ENCODE measurements around the gene CFAP73.
"Not testable (repeated sequence)": the region's sequence is repeated elsewhere in the genome, so short reads cannot be mapped to it uniquely, and the experiment has no call there.

Gene CFAP73

GRCh38 chr12:113198296-113198695, 48.8 kb downstream of the CFAP73 start:
- peaks cover 22% of the 10 kb centered on the region for H3K4me1 Mint-ChIP-seq
- no peaks in the 10 kb centered on the region for H3K9me3 Mint-ChIP-seq
- peaks cover 6% of the 10 kb centered on the region for H3K36me3 Mint-ChIP-seq
- no peak overlapping the region for H3K4me3 Mint-ChIP-seq
- H3K27ac Mint-ChIP-seq = peak overlapping the region; percentile 8
- no peak for ATAC-seq
- no peaks in the 10 kb centered on the region for H3K27me3 Mint-ChIP-seq

- Mint-ChIP-seq H3K36me3 (no peaks in the 10 kb centered on the region), H3K27ac (peak overlapping the region; percentile 67), H3K27me3 (no peaks in the 10 kb centered on the region), H3K4me1 (peaks cover 35% of the 10 kb centered on the region), H3K9me3 (no peaks in the 10 kb centered on the region), H3K4me3 (no peak overlapping the region)
- no peak for ATAC-seq
Measured at GRCh38 chr12:113200021-113200797, 50.7 kb downstream of the CFAP73 start.

GRCh38 chr12:113201187-113202177, 52.0 kb downstream of the CFAP73 start:
- peak overlapping the region; percentile 67 for H3K27ac Mint-ChIP-seq
- no peaks in the 10 kb centered on the region for H3K9me3 Mint-ChIP-seq
- ATAC-seq = no peak
- peaks cover 37% of the 10 kb centered on the region for H3K4me1 Mint-ChIP-seq
- H3K27me3 Mint-ChIP-seq = no peaks in the 10 kb centered on the region
- no peak overlapping the region for H3K4me3 Mint-ChIP-seq
- H3K36me3 Mint-ChIP-seq = no peaks in the 10 kb centered on the region

GRCh38 chr12:113202300-113203075, 53.0 kb downstream of the CFAP73 start:
- no peaks in the 10 kb centered on the region for H3K36me3 Mint-ChIP-seq
- H3K9me3 Mint-ChIP-seq = no peaks in the 10 kb centered on the region
- peaks cover 38% of the 10 kb centered on the region for H3K4me1 Mint-ChIP-seq
- H3K27ac Mint-ChIP-seq = peak overlapping the region; percentile 67
- no peak overlapping the region for H3K4me3 Mint-ChIP-seq
- no peak for ATAC-seq
- no peaks in the 10 kb centered on the region for H3K27me3 Mint-ChIP-seq

- Mint-ChIP-seq H3K4me1 (peaks cover 45% of the 10 kb centered on the region), H3K9me3 (no peaks in the 10 kb centered on the region), H3K4me3 (no peak overlapping the region), H3K27me3 (no peaks in the 10 kb centered on the region), H3K27ac (peak overlapping the region; percentile 78), H3K36me3 (no peaks in the 10 kb centered on the region)
- no peak for ATAC-seq
Measured at GRCh38 chr12:113203852-113204760, 54.6 kb downstream of the CFAP73 start.

GRCh38 chr12:113204804-113205203, 55.3 kb downstream of the CFAP73 start:
- H3K27me3 Mint-ChIP-seq = no peaks in the 10 kb centered on the region
- peak overlapping the region; percentile 78 for H3K27ac Mint-ChIP-seq
- no peak for ATAC-seq
- H3K4me3 Mint-ChIP-seq = no peak overlapping the region
- H3K36me3 Mint-ChIP-seq = no peaks in the 10 kb centered on the region
- H3K9me3 Mint-ChIP-seq = no peaks in the 10 kb centered on the region
- peaks cover 51% of the 10 kb centered on the region for H3K4me1 Mint-ChIP-seq

GRCh38 chr12:113206802-113207201, 57.3 kb downstream of the CFAP73 start:
- H3K36me3 Mint-ChIP-seq, H3K9me3 Mint-ChIP-seq, H3K4me3 Mint-ChIP-seq, H3K27me3 Mint-ChIP-seq, ATAC-seq: not testable (repeated sequence)
- H3K4me1 Mint-ChIP-seq = peaks cover 57% of the 10 kb centered on the region
- H3K27ac Mint-ChIP-seq = peak overlapping the region; percentile 91

GRCh38 chr12:113207613-113208040, 58.1 kb downstream of the CFAP73 start:
- Mint-ChIP-seq H3K4me3 (peak overlapping the region; percentile 71), H3K4me1 (peaks cover 57% of the 10 kb centered on the region), H3K9me3 (no peaks in the 10 kb centered on the region), H3K27me3 (no peaks in the 10 kb centered on the region), H3K36me3 (no peaks in the 10 kb centered on the region), H3K27ac (peak overlapping the region; percentile 91)
- no peak for ATAC-seq

GRCh38 chr12:113208041-113208934, 58.8 kb downstream of the CFAP73 start:
- Mint-ChIP-seq H3K9me3 (no peaks in the 10 kb centered on the region), H3K27me3 (no peaks in the 10 kb centered on the region), H3K36me3 (no peaks in the 10 kb centered on the region), H3K27ac (peak overlapping the region; percentile 91), H3K4me3 (peak overlapping the region; percentile 71), H3K4me1 (peaks cover 57% of the 10 kb centered on the region)
- peak; percentile 93 for ATAC-seq
